Left renal pelvis (tissue), 4 donors: ENCODE data around the gene PWWP2B. TPM values are rescaled to one million over a fixed set of nuclear protein-coding genes. Genes with fewer than 3 reads are reported as not detected.

Experiments used
- DNase-seq, 4 donors: peaks; one replicate each; pipeline ENCODE4 v3.0.0-alpha.2; 2013; ENCODE audit warnings: low read depth in 4 of 4, low spot score in 3 of 4
- polyA plus RNA-seq, 4 donors: library from polyadenylated mRNA; unstranded; fragments of 120-200 nt; gene quantifications; one replicate each; pipeline ENCODE4 v1.2.1, GENCODE V29; 2013; ENCODE audit not compliant: insufficient read length in 4 of 4

Gene PWWP2B
- polyA plus RNA-seq, 4 donors: 2.7 to 12.9 (median 8.7) TPM

GRCh38 chr10:132392811-132393694, 3.9 kb upstream of the PWWP2B start:
- no peak for DNase-seq

GRCh38 chr10:132393695-132394181, 3.3 kb upstream of the PWWP2B start:
- no peak for DNase-seq

GRCh38 chr10:132394201-132394811, 2.7 kb upstream of the PWWP2B start:
- DNase-seq: no peak

GRCh38 chr10:132394936-132395703, 1.9 kb upstream of the PWWP2B start:
- no peak for DNase-seq

GRCh38 chr10:132395704-132396493, 1.1 kb upstream of the PWWP2B start:
- DNase-seq: no peak

GRCh38 chr10:132396494-132397035, 435 bp upstream of the PWWP2B start:
- no peak for DNase-seq

GRCh38 chr10:132397671-132398565, 918 bp downstream of the PWWP2B start:
- DNase-seq: no peak

GRCh38 chr10:132398566-132398991, 1.6 kb downstream of the PWWP2B start:
- no peak for DNase-seq

GRCh38 chr10:132399117-132400035, 2.4 kb downstream of the PWWP2B start:
- DNase-seq: no peak

- no peak for DNase-seq
Observed at GRCh38 chr10:132400041-132400546, 3.1 kb downstream of the PWWP2B start.

GRCh38 chr10:132400547-132401151, 3.6 kb downstream of the PWWP2B start:
- DNase-seq: no peak

GRCh38 chr10:132401401-132402118, 4.6 kb downstream of the PWWP2B start:
- no peak for DNase-seq

GRCh38 chr10:132402781-132403241, 5.8 kb downstream of the PWWP2B start:
- no peak for DNase-seq

GRCh38 chr10:132403511-132404168, 6.6 kb downstream of the PWWP2B start:
- no peak for DNase-seq

- DNase-seq: no peak
Observed at GRCh38 chr10:132404169-132404880, 7.3 kb downstream of the PWWP2B start.
